Liver (tissue), 9 donors: Measurements from ENCODE around the gene CLCN2. TPM values are rescaled to one million over a fixed set of nuclear protein-coding genes. Genes with fewer than 3 reads are reported as not detected.
"Not testable (repeated sequence)": the region's sequence is repeated elsewhere in the genome, so short reads cannot be mapped to it uniquely, and the experiment has no call there.

ENCODE experiments used
- DNase-seq: peaks from one replicate; pipeline ENCODE4 v3.0.0-alpha.2; 2017; ENCODE audit warnings: low spot score
- H3K27ac ChIP-seq, 2 donors: one replicate each; pipeline ENCODE4 v1.7.0; 2013; ENCODE audit warnings: inconsistent platforms in 2 of 2, low read length in 2 of 2, control low read depth in 1 of 2, low read depth in 1 of 2, mild to moderate bottlenecking in 1 of 2
- H3K27me3 ChIP-seq, 4 donors: one replicate each; pipeline versions ENCODE4 v1.6.1 to v1.7.0; 2013; ENCODE audit warnings: low read length in 3 of 4, inconsistent platforms in 1 of 4, mild to moderate bottlenecking in 1 of 4, moderate library complexity in 1 of 4; ENCODE audit not compliant: control insufficient read depth in 4 of 4, insufficient read depth in 4 of 4
- H3K36me3 ChIP-seq, 4 donors: one replicate each; pipeline versions ENCODE4 v1.6.1 to v1.7.0; 2013; ENCODE audit warnings: low read length in 3 of 4, mild to moderate bottlenecking in 3 of 4, low read depth in 1 of 4, moderate library complexity in 1 of 4; ENCODE audit not compliant: control insufficient read depth in 4 of 4, insufficient read depth in 3 of 4
- H3K4me1 ChIP-seq, 4 donors: one replicate each; pipeline versions ENCODE4 v1.6.1 to v1.7.0; 2013; ENCODE audit warnings: low read length in 3 of 4, mild to moderate bottlenecking in 3 of 4, moderate library complexity in 1 of 4; ENCODE audit not compliant: control insufficient read depth in 4 of 4, insufficient read depth in 4 of 4
- H3K4me3 ChIP-seq, 3 donors: one replicate each; pipeline versions ENCODE4 v1.6.1 to v1.7.0; 2013; ENCODE audit warnings: low read length in 3 of 3, control low read depth in 1 of 3, low read depth in 1 of 3, mild to moderate bottlenecking in 1 of 3
- H3K9ac ChIP-seq, 2 donors: one replicate each; pipeline ENCODE4 v1.7.0; 2013; ENCODE audit warnings: low read length in 2 of 2, mild to moderate bottlenecking in 2 of 2, moderate library complexity in 2 of 2, control low read depth in 1 of 2, low read depth in 1 of 2
- H3K9me3 ChIP-seq, 4 donors: one replicate each; pipeline versions ENCODE4 v1.6.1 to v1.7.0; 2013; ENCODE audit warnings: low read length in 3 of 4; ENCODE audit not compliant: control insufficient read depth in 4 of 4
- ATF3 ChIP-seq: IDR thresholded peaks from 2 replicates; pipeline ENCODE4 v1.6.1; 2016; ENCODE audit warnings: antibody characterized with exemption
- CTCF ChIP-seq: fragments of 150-350 bp; IDR thresholded peaks from 2 replicates; pipeline ENCODE4 v1.5.1; 2017; ENCODE audit warnings: improper control_type of control experiment, low read depth, low read length; ENCODE audit not compliant: missing input control
- EGR1 ChIP-seq, 2 donors: IDR thresholded peaks; 2 replicates each; pipeline ENCODE4 v1.6.1; 2016 to 2018; ENCODE audit warnings: antibody characterized with exemption in 2 of 2, low read depth in 2 of 2
- FOXA1 ChIP-seq: IDR thresholded peaks from 2 replicates; pipeline ENCODE4 v1.6.1; 2016; ENCODE audit warnings: antibody characterized with exemption
- FOXA2 ChIP-seq: IDR thresholded peaks from 2 replicates; pipeline ENCODE4 v1.6.1; 2016; ENCODE audit warnings: antibody characterized with exemption
- GABPA ChIP-seq, 2 donors: IDR thresholded peaks in 1 of 2; conservative IDR thresholded peaks in 1 of 2; 2 replicates each; pipeline ENCODE4 v1.6.1; 2016; ENCODE audit warnings: antibody characterized with exemption in 2 of 2, mild to moderate bottlenecking in 1 of 2, moderate library complexity in 1 of 2
- HNF4A ChIP-seq, 2 donors: conservative IDR thresholded peaks; 2 replicates each; pipeline ENCODE4 v1.6.1; 2016; ENCODE audit warnings: antibody characterized with exemption in 2 of 2, mild to moderate bottlenecking in 2 of 2
- MAX ChIP-seq: IDR thresholded peaks from 2 replicates; pipeline ENCODE4 v1.6.1; 2016; ENCODE audit warnings: antibody characterized with exemption
- NR2F2 ChIP-seq: IDR thresholded peaks from 2 replicates; pipeline ENCODE4 v1.6.1; 2016; ENCODE audit warnings: antibody characterized with exemption
- REST ChIP-seq: IDR thresholded peaks from 2 replicates; pipeline ENCODE4 v1.6.1; 2016; ENCODE audit warnings: antibody characterized with exemption, mild to moderate bottlenecking
- RXRA ChIP-seq, 2 donors: IDR thresholded peaks; 2 replicates each; pipeline ENCODE4 v1.6.1; 2017 to 2018; ENCODE audit warnings: antibody characterized with exemption in 2 of 2, mild to moderate bottlenecking in 1 of 2
- SP1 ChIP-seq: IDR thresholded peaks from 2 replicates; pipeline ENCODE4 v1.6.1; 2018; ENCODE audit warnings: antibody characterized with exemption, mild to moderate bottlenecking
- TAF1 ChIP-seq: conservative IDR thresholded peaks from 2 replicates; pipeline ENCODE4 v1.6.1; 2016; ENCODE audit warnings: antibody characterized with exemption, mild to moderate bottlenecking
- ZBTB33 ChIP-seq: IDR thresholded peaks from 2 replicates; pipeline ENCODE4 v1.6.1; 2016; ENCODE audit warnings: antibody characterized with exemption
- WGBS: extraction: QIAGEN DNeasy Blood & Tissue Kit; methylation state at CpG from one replicate; pipeline ENCODE4 v1.1.7; 2013; 5-methylcytosine and 5-hydroxymethylcytosine counted together
- polyA plus RNA-seq, 2 donors: library from polyadenylated mRNA; stranded (reverse) in 1 of 2; unstranded in 1 of 2; fragments of 200-250 nt in 1 of 2; fragments of >200 nt in 1 of 2; fragmentation: Nextera tagmentation in 1 of 2; extraction: Ambion mirVana in 1 of 2; gene quantifications; one replicate each; pipeline versions ENCODE4 v1.2.1 to v1.2.3, GENCODE V29; 2013 to 2015
- total RNA-seq, 2 donors: library from RNA; depleted of rRNA; stranded (reverse); fragments of >200 nt; gene quantifications; one replicate each; pipeline ENCODE4 v1.2.3, GENCODE V29; 2014
- donor health status: healthy.
- donor health status: healthy.
- donor health status: healthy.
- donor health status: healthy.
- donor health status: healthy.

Gene CLCN2
- total and polyA plus RNA-seq, 4 donors: 1.1 to 3.9 (median 2.6) TPM

- not testable (repeated sequence) for H3K9me3 ChIP-seq, DNase-seq, H3K27ac ChIP-seq, H3K4me3 ChIP-seq, H3K27me3 ChIP-seq, H3K9ac ChIP-seq
- peaks cover 0 to 21% (median 7%) of the 10 kb centered on the region in 4 donors for H3K36me3 ChIP-seq
- WGBS: 97% methylated on average over 19 of the region's 19 CpGs
- H3K4me1 ChIP-seq: peaks cover 0 to 13% (median 6%) of the 10 kb centered on the region in 4 donors
Observed at GRCh38 chr3:184339451-184340135, 21.8 kb downstream of the CLCN2 start.

- Histone ChIP-seq H3K4me3 (no peak overlapping the region), H3K27ac (no peak overlapping the region), H3K9me3 (no peaks in the 10 kb centered on the region), H3K36me3 (peaks cover 1 to 27% (median 12%) of the 10 kb centered on the region in 4 donors), H3K4me1 (peaks cover 0 to 13% (median 6%) of the 10 kb centered on the region in 4 donors), H3K9ac (no peak overlapping the region), H3K27me3 (no peaks in the 10 kb centered on the region)
- no peak for TF ChIP-seq NR2F2
- TF ChIP-seq FOXA2: no peak
- TF ChIP-seq TAF1: no peak
- TF ChIP-seq SP1: no peak
- no peak for TF ChIP-seq RXRA (IDR thresholded peaks at IDR 0.05)
- no peak for TF ChIP-seq ZBTB33
- TF ChIP-seq GABPA (IDR thresholded peaks at IDR 0.05 in 1 of 2, conservative IDR thresholded peaks at IDR 0.05 in 1 of 2): no peak
- TF ChIP-seq ATF3: no peak
- no peak for TF ChIP-seq REST
- TF ChIP-seq FOXA1: no peak
- no peak for TF ChIP-seq HNF4A (conservative IDR thresholded peaks at IDR 0.05)
- WGBS: 85% methylated on average over 8 of the region's 8 CpGs
- DNase-seq: no peak
Observed at GRCh38 chr3:184339001-184339400, 22.4 kb downstream of the CLCN2 start.

GRCh38 chr3:184338511-184338945 is 22.9 kb downstream of the CLCN2 start:
- Histone ChIP-seq H3K9me3 (no peaks in the 10 kb centered on the region), H3K27me3 (no peaks in the 10 kb centered on the region), H3K9ac (no peak overlapping the region), H3K36me3 (peaks cover 5 to 31% (median 17%) of the 10 kb centered on the region in 4 donors), H3K27ac (peak overlapping the region in 1 of 2 donors; percentile 23), H3K4me1 (peaks cover 0 to 13% (median 6%) of the 10 kb centered on the region in 4 donors), H3K4me3 (no peak overlapping the region)
- WGBS: 61% methylated on average over 37 of the region's 37 CpGs
- no peak for DNase-seq
- no peak for TF ChIP-seq CTCF
- no peak for TF ChIP-seq MAX
- TF ChIP-seq FOXA1: no peak
- TF ChIP-seq TAF1: no peak
- TF ChIP-seq EGR1 (IDR thresholded peaks at IDR 0.05; ENCODE audit: low read depth in 2 of 2): no peak
- no peak for TF ChIP-seq ATF3
- no peak for TF ChIP-seq REST
- no peak for TF ChIP-seq SP1
